Hematopoietic multipotent progenitor cell (in vitro differentiated cells): Measurements from ENCODE around the gene SRSF1. TPM values are rescaled to one million over a fixed set of nuclear protein-coding genes. Genes with fewer than 3 reads are reported as not detected.

ENCODE experiments used
- small RNA-seq: library from RNA; depleted of rRNA; stranded (forward); fragments of <200 nt; gene quantifications from one replicate; pipeline ENCODE3, GENCODE V24; 2012
- total RNA-seq: library from RNA; depleted of rRNA; stranded (reverse); fragments of >200 nt; gene quantifications from one replicate; pipeline ENCODE4 v1.2.3, GENCODE V29; 2012

Gene SRSF1
- total RNA-seq, 1 donor, result 316 TPM

Small RNA genes within 50 kb of the gene (small RNA-seq; reads per million reads assigned to genes)
- not detected for gene AC015813.4

Other genes with a start within 250 kb of the SRSF1 start
- gene MRPS23, start 157.2 kb downstream of the SRSF1 start, total RNA-seq, result 11.6 TPM
- 0.54 TPM for gene CUEDC1, start 51.8 kb downstream of the SRSF1 start, total RNA-seq
- 85.1 TPM for gene VEZF1, start 19.0 kb downstream of the SRSF1 start, total RNA-seq
- 14.5 TPM for gene DYNLL2, start 76.2 kb upstream of the SRSF1 start, total RNA-seq
- gene OR4D1, start 141.1 kb upstream of the SRSF1 start, total RNA-seq, result 0.81 TPM
- gene OR4D2, start 159.7 kb upstream of the SRSF1 start, total RNA-seq, result under 0.01 TPM
- gene EPX, start 185.5 kb upstream of the SRSF1 start, total RNA-seq, result 0.54 TPM
- 21.3 TPM for gene MKS1, start 212.0 kb upstream of the SRSF1 start, total RNA-seq
- gene LPO, start 231.3 kb upstream of the SRSF1 start, total RNA-seq, result under 0.01 TPM